ENCODE results near the gene TMEM175.

The TMEM175 gene

DNA sequence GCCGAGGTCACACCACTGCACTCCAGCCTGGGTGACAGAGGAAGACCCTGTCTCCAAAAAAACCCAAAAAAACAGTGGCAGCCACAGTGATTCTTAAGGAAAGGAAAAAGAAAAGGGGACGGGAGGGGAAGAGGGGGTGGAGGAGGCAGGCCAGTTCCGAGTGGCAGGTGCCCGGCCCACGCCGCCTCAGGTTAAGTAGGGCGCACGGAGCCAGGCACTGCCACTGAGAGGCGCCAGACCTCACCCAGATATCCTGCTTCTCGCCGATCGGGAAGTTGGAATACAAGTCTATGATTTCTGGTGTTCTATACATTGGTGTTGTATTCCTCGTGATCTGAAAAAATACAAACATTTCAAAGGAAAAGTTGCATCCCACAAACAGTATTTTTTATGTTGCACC, 36.0 kb upstream of the TMEM175 start:
- Histone ChIP-seq H3K4me2 (ENCODE audit: low read length) (no peak overlapping the region), H3K4me3 (ENCODE audit: low read depth, low read length) (no peak overlapping the region), H3K79me2 (ENCODE audit: control insufficient read depth, insufficient read depth, low read length, poor library complexity) (no peaks in the 10 kb centered on the region), H3K14ac (ENCODE audit: low read length) (no peak overlapping the region), H2AK5ac (ENCODE audit: low read length) (no peak overlapping the region), H3K4me1 (ENCODE audit: control insufficient read depth in 1 of 2, insufficient read depth in 2 of 2, low read length in 2 of 2) (no peaks in the 10 kb centered on the region), H3K23ac (ENCODE audit: low read length) (no peak overlapping the region), H2BK120ac (ENCODE audit: insufficient read depth, low read length, poor library complexity) (no peak overlapping the region), H2AFZ (ENCODE audit: insufficient read depth, low read length, poor library complexity) (no peak overlapping the region), H3K36me3 (ENCODE audit: control insufficient read depth in 1 of 2, insufficient read depth in 2 of 2, low read length in 2 of 2) (peaks cover 66 to 78% of the 10 kb centered on the region in 2 experiments), H3K9me3 (ENCODE audit: insufficient read depth, low read depth, low read length) (no peaks in the 10 kb centered on the region), H4K91ac (ENCODE audit: low read depth, low read length) (no peak overlapping the region), H3K9ac (ENCODE audit: low read length) (no peak overlapping the region), H3K18ac (ENCODE audit: low read length) (no peak overlapping the region), H3K27ac (ENCODE audit: low read depth, low read length) (no peak overlapping the region), H4K8ac (ENCODE audit: low read depth, low read length) (no peak overlapping the region), H4K12ac (ENCODE audit: low read depth, low read length) (no peak overlapping the region), H3K4ac (ENCODE audit: low read depth, low read length) (no peak overlapping the region), H2BK5ac (ENCODE audit: low read depth, low read length, poor library complexity) (no peak overlapping the region), H2BK12ac (ENCODE audit: low read length) (no peak overlapping the region), H3K79me1 (ENCODE audit: low read length) (no peaks in the 10 kb centered on the region), H3K27me3 (ENCODE audit: insufficient read depth, low read length) (no peaks in the 10 kb centered on the region)
- WGBS (ENCODE audit: extremely low coverage, insufficient coverage, insufficient read length), result no CpG with 5 or more reads among the region's 13 CpGs
- no peak for DNase-seq

DNA sequence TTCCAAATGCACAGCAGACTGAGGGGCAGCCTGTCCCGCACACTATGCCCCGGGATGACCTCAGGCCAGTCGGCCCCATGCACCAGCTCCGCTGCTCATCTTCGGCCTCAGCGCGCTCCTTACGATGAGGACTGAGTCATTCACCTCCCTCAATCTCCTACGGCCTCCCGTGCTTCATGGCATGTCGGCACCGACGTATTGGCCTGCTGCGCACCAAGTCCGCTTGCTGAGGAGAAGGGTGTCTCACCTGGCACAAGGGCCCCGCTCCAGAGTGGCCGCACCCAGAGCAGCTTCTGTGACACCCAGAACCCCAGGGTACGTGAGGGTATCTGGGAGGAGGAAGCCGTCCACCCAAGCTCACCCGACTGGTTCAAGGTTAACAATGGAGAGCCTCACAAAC, 35.6 kb upstream of the TMEM175 start:
- Histone ChIP-seq H3K9me3 (ENCODE audit: insufficient read depth, low read depth, low read length) (no peaks in the 10 kb centered on the region), H2AK5ac (ENCODE audit: low read length) (no peak overlapping the region), H3K23ac (ENCODE audit: low read length) (no peak overlapping the region), H3K4me2 (ENCODE audit: low read length) (no peak overlapping the region), H3K79me1 (ENCODE audit: low read length) (no peaks in the 10 kb centered on the region), H3K9ac (ENCODE audit: low read length) (no peak overlapping the region), H3K18ac (ENCODE audit: low read length) (no peak overlapping the region), H3K27ac (ENCODE audit: low read depth, low read length) (no peak overlapping the region), H4K12ac (ENCODE audit: low read depth, low read length) (no peak overlapping the region), H3K4ac (ENCODE audit: low read depth, low read length) (no peak overlapping the region), H2AFZ (ENCODE audit: insufficient read depth, low read length, poor library complexity) (no peak overlapping the region), H2BK5ac (ENCODE audit: low read depth, low read length, poor library complexity) (no peak overlapping the region), H3K4me1 (ENCODE audit: control insufficient read depth in 1 of 2, insufficient read depth in 2 of 2, low read length in 2 of 2) (no peaks in the 10 kb centered on the region), H3K4me3 (ENCODE audit: low read depth, low read length) (no peak overlapping the region), H3K14ac (ENCODE audit: low read length) (no peak overlapping the region), H2BK12ac (ENCODE audit: low read length) (no peak overlapping the region), H4K91ac (ENCODE audit: low read depth, low read length) (no peak overlapping the region), H2BK120ac (ENCODE audit: insufficient read depth, low read length, poor library complexity) (no peak overlapping the region), H3K36me3 (ENCODE audit: control insufficient read depth in 1 of 2, insufficient read depth in 2 of 2, low read length in 2 of 2) (peaks cover 64 to 82% of the 10 kb centered on the region in 2 experiments), H3K27me3 (ENCODE audit: insufficient read depth, low read length) (no peaks in the 10 kb centered on the region), H3K79me2 (ENCODE audit: control insufficient read depth, insufficient read depth, low read length, poor library complexity) (no peaks in the 10 kb centered on the region), H4K8ac (ENCODE audit: low read depth, low read length) (no peak overlapping the region)
- DNase-seq, result no peak
- WGBS (ENCODE audit: extremely low coverage, insufficient coverage, insufficient read length), result no CpG with 5 or more reads among the region's 20 CpGs

DNA sequence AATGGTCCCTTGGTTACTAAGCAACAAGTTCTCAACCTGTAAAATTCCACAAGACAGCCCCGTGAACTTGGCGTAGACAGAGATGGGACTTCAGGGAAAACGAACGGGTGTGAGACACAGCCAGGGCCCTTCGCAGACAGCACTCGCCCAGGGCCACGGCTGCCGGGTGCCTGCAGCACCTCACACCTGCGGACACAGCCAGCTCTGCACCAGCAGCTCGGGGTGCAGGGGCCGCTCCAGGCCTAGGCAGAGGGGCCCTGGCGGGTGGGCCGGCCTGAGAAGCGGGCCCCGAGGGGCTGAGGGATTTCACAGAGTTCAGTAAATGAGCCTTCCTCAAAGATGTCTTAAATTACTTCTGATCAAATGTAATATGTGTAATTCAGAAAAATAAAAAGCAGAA, 34.1 kb upstream of the TMEM175 start:
- Histone ChIP-seq H3K9me3 (ENCODE audit: insufficient read depth, low read depth, low read length) (no peaks in the 10 kb centered on the region), H3K27ac (ENCODE audit: low read depth, low read length) (no peak overlapping the region), H3K4me2 (ENCODE audit: low read length) (no peak overlapping the region), H3K36me3 (ENCODE audit: control insufficient read depth in 1 of 2, insufficient read depth in 2 of 2, low read length in 2 of 2) (peaks cover 54 to 71% of the 10 kb centered on the region in 2 experiments), H2AK5ac (ENCODE audit: low read length) (no peak overlapping the region), H4K12ac (ENCODE audit: low read depth, low read length) (no peak overlapping the region), H4K8ac (ENCODE audit: low read depth, low read length) (no peak overlapping the region), H3K18ac (ENCODE audit: low read length) (no peak overlapping the region), H3K23ac (ENCODE audit: low read length) (no peak overlapping the region), H3K4me3 (ENCODE audit: low read depth, low read length) (no peak overlapping the region), H2AFZ (ENCODE audit: insufficient read depth, low read length, poor library complexity) (no peak overlapping the region), H3K4ac (ENCODE audit: low read depth, low read length) (no peak overlapping the region), H3K27me3 (ENCODE audit: insufficient read depth, low read length) (no peaks in the 10 kb centered on the region), H2BK120ac (ENCODE audit: insufficient read depth, low read length, poor library complexity) (no peak overlapping the region), H3K79me1 (ENCODE audit: low read length) (no peaks in the 10 kb centered on the region), H3K9ac (ENCODE audit: low read length) (no peak overlapping the region), H3K4me1 (ENCODE audit: control insufficient read depth in 1 of 2, insufficient read depth in 2 of 2, low read length in 2 of 2) (no peaks in the 10 kb centered on the region), H3K14ac (ENCODE audit: low read length) (no peak overlapping the region), H2BK12ac (ENCODE audit: low read length) (no peak overlapping the region), H2BK5ac (ENCODE audit: low read depth, low read length, poor library complexity) (no peak overlapping the region), H4K91ac (ENCODE audit: low read depth, low read length) (no peak overlapping the region), H3K79me2 (ENCODE audit: control insufficient read depth, insufficient read depth, low read length, poor library complexity) (no peaks in the 10 kb centered on the region)
- no peak for DNase-seq
- WGBS (ENCODE audit: extremely low coverage, insufficient coverage, insufficient read length), result no CpG with 5 or more reads among the region's 15 CpGs

DNA sequence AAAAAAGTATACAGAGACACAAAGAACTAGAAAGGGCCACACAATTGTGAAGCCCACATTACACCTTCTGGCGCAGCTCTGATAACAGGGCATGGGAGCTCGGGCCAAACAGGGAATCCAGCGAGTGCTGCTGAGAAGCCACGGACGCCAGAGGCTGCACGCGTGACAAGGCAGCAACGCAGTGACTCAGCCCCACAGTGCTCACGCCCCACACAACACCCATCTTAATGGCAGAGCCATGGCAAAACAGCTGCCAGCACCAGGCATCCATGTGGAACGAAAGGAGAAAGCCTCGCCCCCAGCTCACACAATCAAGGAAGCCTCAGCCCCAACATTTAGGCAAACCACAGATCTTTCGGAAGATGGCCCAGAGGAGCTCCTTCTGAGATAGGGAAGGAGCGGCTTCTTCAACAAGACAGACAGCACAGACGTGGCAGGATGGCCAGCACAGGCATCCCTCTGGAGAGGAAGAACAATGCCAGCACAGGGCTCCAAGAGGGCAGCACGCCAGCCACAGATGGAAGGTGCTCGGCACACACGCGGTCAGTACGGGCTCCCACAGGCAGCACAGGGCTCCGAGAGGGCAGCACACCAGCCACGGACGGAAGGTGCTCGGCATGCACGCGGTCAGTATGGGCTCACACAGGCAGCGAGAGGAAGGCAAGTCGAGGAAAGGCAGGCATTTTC, 33.2 kb upstream of the TMEM175 start:
- no CpG with 5 or more reads among the region's 27 CpGs for WGBS (ENCODE audit: extremely low coverage, insufficient coverage, insufficient read length)
- H3K79me2 ChIP-seq (ENCODE audit: control insufficient read depth, insufficient read depth, low read length, poor library complexity), result no peaks in the 10 kb centered on the region
- no peak overlapping the region for H2BK12ac ChIP-seq (ENCODE audit: low read length)
- H2BK5ac ChIP-seq (ENCODE audit: low read depth, low read length, poor library complexity), result no peak overlapping the region
- H4K12ac ChIP-seq (ENCODE audit: low read depth, low read length), result no peak overlapping the region
- no peak overlapping the region for H3K4me2 ChIP-seq (ENCODE audit: low read length)
- no peak overlapping the region for H3K9ac ChIP-seq (ENCODE audit: low read length)
- H3K4me1 ChIP-seq (ENCODE audit: control insufficient read depth in 1 of 2, insufficient read depth in 2 of 2, low read length in 2 of 2), result no peaks in the 10 kb centered on the region
- H3K27ac ChIP-seq (ENCODE audit: low read depth, low read length), result no peak overlapping the region
- no peak overlapping the region for H2BK120ac ChIP-seq (ENCODE audit: insufficient read depth, low read length, poor library complexity)
- no peak overlapping the region for H3K14ac ChIP-seq (ENCODE audit: low read length)
- no peak overlapping the region for H3K18ac ChIP-seq (ENCODE audit: low read length)
- no peak overlapping the region for H4K91ac ChIP-seq (ENCODE audit: low read depth, low read length)
- no peak overlapping the region for H2AK5ac ChIP-seq (ENCODE audit: low read length)
- no peak for DNase-seq
- no peak overlapping the region for H3K23ac ChIP-seq (ENCODE audit: low read length)
- no peaks in the 10 kb centered on the region for H3K27me3 ChIP-seq (ENCODE audit: insufficient read depth, low read length)
- H3K4me3 ChIP-seq (ENCODE audit: low read depth, low read length), result no peak overlapping the region
- H2AFZ ChIP-seq (ENCODE audit: insufficient read depth, low read length, poor library complexity), result no peak overlapping the region
- H3K4ac ChIP-seq (ENCODE audit: low read depth, low read length), result no peak overlapping the region
- H3K79me1 ChIP-seq (ENCODE audit: low read length), result no peaks in the 10 kb centered on the region
- H4K8ac ChIP-seq (ENCODE audit: low read depth, low read length), result no peak overlapping the region
- H3K36me3 ChIP-seq (ENCODE audit: control insufficient read depth in 1 of 2, insufficient read depth in 2 of 2, low read length in 2 of 2), result peaks cover 54 to 70% of the 10 kb centered on the region in 2 experiments
- no peaks in the 10 kb centered on the region for H3K9me3 ChIP-seq (ENCODE audit: insufficient read depth, low read depth, low read length)
